GM12872 (cell line): ENCODE measurements around the gene SETD5.

ENCODE experiments used
- CTCF ChIP-seq: IDR thresholded peaks from 3 replicates; pipeline ENCODE4 v1.5.1; 2011; ENCODE audit warnings: low read depth, mild to moderate bottlenecking, low read length, moderate library complexity; ENCODE audit not compliant: insufficient read depth

The SETD5 gene

GRCh38 chr3:9397332-9397905 is at the start of gene SETD5:
SETD5 (plus strand) TSS chr3:9397615; CDS start chr3:9428939, 31,324 bp downstream.
- no peak for TF ChIP-seq CTCF

GRCh38 chr3:9347887-9348286 is 49.5 kb upstream of the SETD5 start:
- no peak for TF ChIP-seq CTCF

- TF ChIP-seq CTCF = no peak
Measured at GRCh38 chr3:9349321-9350117, 47.9 kb upstream of the SETD5 start.

GRCh38 chr3:9351709-9352126 is 45.7 kb upstream of the SETD5 start:
- TF ChIP-seq CTCF = no peak

GRCh38 chr3:9352917-9353752 is 44.3 kb upstream of the SETD5 start:
- peak; percentile 86 for TF ChIP-seq CTCF

GRCh38 chr3:9361691-9362388 is 35.6 kb upstream of the SETD5 start:
- TF ChIP-seq CTCF = no peak
